ENCODE results near the gene ASAP3. TPM values are rescaled to one million over a fixed set of nuclear protein-coding genes. Genes with fewer than 3 reads are reported as not detected.

Gene ASAP3
- total and polyA plus RNA-seq, 2 donors (not counting 3 experiments of a cell fraction or from before 2014, with no cell fraction given) = 12.5 to 14.2 TPM

DNA sequence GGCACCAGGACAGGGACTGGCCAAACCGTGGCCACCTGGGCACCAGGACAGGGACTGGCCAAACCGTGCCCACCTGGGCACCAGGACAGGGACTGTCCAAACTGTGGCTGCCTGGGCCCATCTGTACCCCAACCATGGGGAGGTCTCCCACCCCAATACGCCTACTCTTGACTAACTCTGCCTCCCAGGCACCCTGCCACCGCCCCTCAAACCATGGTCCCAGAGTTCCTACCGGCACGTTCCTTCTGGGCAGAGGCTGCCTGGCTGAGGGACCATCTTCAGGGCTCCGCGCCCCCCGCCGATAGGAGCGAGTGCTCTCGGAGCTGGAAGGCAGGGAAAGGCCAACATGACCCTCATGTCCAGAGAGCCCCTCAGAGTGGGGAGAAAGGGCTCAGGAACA lies 53.2 kb downstream of the ASAP3 start:
- no peak overlapping the region for H3K4me3 ChIP-seq (replicated peaks in 1 of 3; ENCODE audit: insufficient read depth in 1 of 3, low read depth in 1 of 3, low read length in 3 of 3)
- ChIA-PET POLR2A (no interaction called here), CTCF (interaction anchor here (1.2 kb wide), 1 partner anchor 27 kb away, joined by 5 read pairs; no protein-coding TSS in a partner anchor)
- H3K9me1 ChIP-seq (replicated peaks; ENCODE audit: control insufficient read depth, extremely low read depth, insufficient read depth, low read length) = no peaks in the 10 kb centered on the region
- no peak for TF ChIP-seq GATA2 (IDR thresholded peaks at IDR 0.05; ENCODE audit: insufficient read depth, insufficient read length, low read depth, low read length)
- TF ChIP-seq JUN (IDR thresholded peaks at IDR 0.05; ENCODE audit: borderline replicate concordance, insufficient read depth, insufficient read length, low read depth) = no peak
- no peak for TF ChIP-seq POLR2A (IDR thresholded peaks at IDR 0.05; ENCODE audit: low read depth, low read length)
- TF ChIP-seq, protein P1, sequence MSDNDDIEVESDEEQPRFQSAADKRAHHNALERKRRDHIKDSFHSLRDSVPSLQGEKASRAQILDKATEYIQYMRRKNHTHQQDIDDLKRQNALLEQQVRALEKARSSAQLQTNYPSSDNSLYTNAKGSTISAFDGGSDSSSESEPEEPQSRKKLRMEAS (IDR thresholded peaks at IDR 0.05; ENCODE audit: insufficient read depth, insufficient read length) = no peak
- TF ChIP-seq FOS (IDR thresholded peaks at IDR 0.05; ENCODE audit: borderline replicate concordance, insufficient read depth, low read length) = no peak
- TF ChIP-seq POLR2AphosphoS5 (IDR thresholded peaks at IDR 0.05; ENCODE audit: insufficient read depth, low read depth, low read length) = no peak
- TF ChIP-seq EZH2 (IDR thresholded peaks at IDR 0.05; ENCODE audit: borderline replicate concordance, low read depth, low read length, severe bottlenecking) = no peak
- TF ChIP-seq, protein P2, sequence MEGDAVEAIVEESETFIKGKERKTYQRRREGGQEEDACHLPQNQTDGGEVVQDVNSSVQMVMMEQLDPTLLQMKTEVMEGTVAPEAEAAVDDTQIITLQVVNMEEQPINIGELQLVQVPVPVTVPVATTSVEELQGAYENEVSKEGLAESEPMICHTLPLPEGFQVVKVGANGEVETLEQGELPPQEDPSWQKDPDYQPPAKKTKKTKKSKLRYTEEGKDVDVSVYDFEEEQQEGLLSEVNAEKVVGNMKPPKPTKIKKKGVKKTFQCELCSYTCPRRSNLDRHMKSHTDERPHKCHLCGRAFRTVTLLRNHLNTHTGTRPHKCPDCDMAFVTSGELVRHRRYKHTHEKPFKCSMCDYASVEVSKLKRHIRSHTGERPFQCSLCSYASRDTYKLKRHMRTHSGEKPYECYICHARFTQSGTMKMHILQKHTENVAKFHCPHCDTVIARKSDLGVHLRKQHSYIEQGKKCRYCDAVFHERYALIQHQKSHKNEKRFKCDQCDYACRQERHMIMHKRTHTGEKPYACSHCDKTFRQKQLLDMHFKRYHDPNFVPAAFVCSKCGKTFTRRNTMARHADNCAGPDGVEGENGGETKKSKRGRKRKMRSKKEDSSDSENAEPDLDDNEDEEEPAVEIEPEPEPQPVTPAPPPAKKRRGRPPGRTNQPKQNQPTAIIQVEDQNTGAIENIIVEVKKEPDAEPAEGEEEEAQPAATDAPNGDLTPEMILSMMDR (IDR thresholded peaks at IDR 0.05; ENCODE audit: extremely low read depth in 1 of 2, insufficient read depth in 1 of 2, low read depth in 1 of 2, low read length in 2 of 2) = no peak
- no peak for TF ChIP-seq MYC (IDR thresholded peaks at IDR 0.05; ENCODE audit: low read depth, low read length)
- no peak overlapping the region for H3K27ac ChIP-seq (ENCODE audit: insufficient read depth, low read depth, low read length)
- H3K9me3 ChIP-seq (replicated peaks; ENCODE audit: control insufficient read depth, insufficient read depth, low read length) = no peaks in the 10 kb centered on the region
- no peak overlapping the region for H2AFZ ChIP-seq (ENCODE audit: low read depth, low read length)
- peaks cover 0 to 2% of the 10 kb centered on the region in 2 experiments for H3K27me3 ChIP-seq (ENCODE audit: control insufficient read depth in 2 of 2, insufficient read depth in 2 of 2, low read length in 2 of 2)
- H3K9ac ChIP-seq (replicated peaks; ENCODE audit: extremely low read depth, insufficient read depth, low read length) = no peak overlapping the region
- H4K20me1 ChIP-seq (replicated peaks; ENCODE audit: control insufficient read depth, extremely low read depth, insufficient read depth, low read length) = no peaks in the 10 kb centered on the region
- intact Hi-C loops (cut with micrococcal nuclease) (no loop called here), dilution Hi-C loops (cut with MboI; ENCODE audit: extremely low pct_ligation_motif_present, low sequenced_read_pairs) (no loop called here)
- no peak overlapping the region for H3K4me2 ChIP-seq (ENCODE audit: insufficient read depth, low read length)
- DNase-seq (ENCODE audit: low read depth, low spot score) (no peak), FAIRE-seq (no peak)
- H3K4me1 ChIP-seq (ENCODE audit: control insufficient read depth, extremely low read depth, insufficient read depth, low read length) = no peaks in the 10 kb centered on the region
- BruUV-seq (replicated peaks) = no TSS peak
- no peaks in the 10 kb centered on the region for H3K79me2 ChIP-seq (ENCODE audit: control insufficient read depth, insufficient read depth, low read length)
- H3K36me3 ChIP-seq (ENCODE audit: control insufficient read depth in 2 of 2, extremely low read depth in 1 of 2, insufficient read depth in 2 of 2, low read length in 2 of 2) = peaks cover 0 to 3% of the 10 kb centered on the region in 2 experiments

Data from endothelial cell of umbilical vein (primary cell).